NCI-H2171 (cell line): ENCODE measurements around the gene TUBB4A.
"Not testable (repeated sequence)": the region's sequence is repeated elsewhere in the genome, so short reads cannot be mapped to it uniquely, and the experiment has no call there.

Experiments
- DNase-seq: peaks from one replicate; lab custom pipeline; 2025; lab: John Stamatoyannopoulos, UW

TUBB4A gene

GRCh38 chr19:6501740-6502648 is at the start of gene TUBB4A:
TSS of gene TUBB4A (minus strand) at chr19:6502309. CDS start at chr19:6502212, 97 bp downstream.
- peak; percentile 17 for DNase-seq

GRCh38 chr19:6551091-6551490 is 49.0 kb upstream of the TUBB4A start:
- no peak for DNase-seq

- DNase-seq = not testable (repeated sequence)
Measured at GRCh38 chr19:6550679-6551078, 48.6 kb upstream of the TUBB4A start.

GRCh38 chr19:6543866-6544347 is 41.8 kb upstream of the TUBB4A start:
- no peak for DNase-seq

GRCh38 chr19:6540918-6541689 is 39.0 kb upstream of the TUBB4A start:
- no peak for DNase-seq

- no peak for DNase-seq
Measured at GRCh38 chr19:6539514-6539913, 37.4 kb upstream of the TUBB4A start.

GRCh38 chr19:6535558-6536137 is 33.5 kb upstream of the TUBB4A start:
- no peak for DNase-seq

GRCh38 chr19:6534451-6535093 is 32.5 kb upstream of the TUBB4A start:
- DNase-seq = no peak

GRCh38 chr19:6533746-6534418 is 31.8 kb upstream of the TUBB4A start:
- DNase-seq = no peak

- DNase-seq = no peak
Measured at GRCh38 chr19:6533000-6533328, 30.9 kb upstream of the TUBB4A start.

GRCh38 chr19:6532244-6532999 is 30.3 kb upstream of the TUBB4A start:
- DNase-seq = no peak

GRCh38 chr19:6531956-6532243 is 29.8 kb upstream of the TUBB4A start:
- no peak for DNase-seq

- no peak for DNase-seq
Measured at GRCh38 chr19:6531163-6531955, 29.2 kb upstream of the TUBB4A start.

GRCh38 chr19:6530386-6531162 is 28.5 kb upstream of the TUBB4A start, which contains the start of gene TNFSF9:
TSS of gene TNFSF9 (plus strand) at chr19:6531026. CDS start at chr19:6531037, 11 bp downstream.
- peak; percentile 40 for DNase-seq

GRCh38 chr19:6529937-6530385 is 27.9 kb upstream of the TUBB4A start:
- DNase-seq = no peak

- DNase-seq = no peak
Measured at GRCh38 chr19:6529351-6529750, 27.2 kb upstream of the TUBB4A start.

- DNase-seq = no peak
Measured at GRCh38 chr19:6528544-6529121, 26.5 kb upstream of the TUBB4A start.

GRCh38 chr19:6527893-6528543 is 25.9 kb upstream of the TUBB4A start:
- DNase-seq = no peak
